GM19395 (cell line): ENCODE results near the gene GLG1.
"Not testable (repeated sequence)": the region's sequence is repeated elsewhere in the genome, so short reads cannot be mapped to it uniquely, and the experiment has no call there.

Experiments used
- ATAC-seq: cut with Tn5 transposase; IDR thresholded peaks from one replicate; pipeline ENCODE4 v1.9.1; 2021; ENCODE audit warnings: mild to moderate bottlenecking, moderate library complexity; ENCODE audit not compliant: unreplicated experiment

GLG1 gene

DNA sequence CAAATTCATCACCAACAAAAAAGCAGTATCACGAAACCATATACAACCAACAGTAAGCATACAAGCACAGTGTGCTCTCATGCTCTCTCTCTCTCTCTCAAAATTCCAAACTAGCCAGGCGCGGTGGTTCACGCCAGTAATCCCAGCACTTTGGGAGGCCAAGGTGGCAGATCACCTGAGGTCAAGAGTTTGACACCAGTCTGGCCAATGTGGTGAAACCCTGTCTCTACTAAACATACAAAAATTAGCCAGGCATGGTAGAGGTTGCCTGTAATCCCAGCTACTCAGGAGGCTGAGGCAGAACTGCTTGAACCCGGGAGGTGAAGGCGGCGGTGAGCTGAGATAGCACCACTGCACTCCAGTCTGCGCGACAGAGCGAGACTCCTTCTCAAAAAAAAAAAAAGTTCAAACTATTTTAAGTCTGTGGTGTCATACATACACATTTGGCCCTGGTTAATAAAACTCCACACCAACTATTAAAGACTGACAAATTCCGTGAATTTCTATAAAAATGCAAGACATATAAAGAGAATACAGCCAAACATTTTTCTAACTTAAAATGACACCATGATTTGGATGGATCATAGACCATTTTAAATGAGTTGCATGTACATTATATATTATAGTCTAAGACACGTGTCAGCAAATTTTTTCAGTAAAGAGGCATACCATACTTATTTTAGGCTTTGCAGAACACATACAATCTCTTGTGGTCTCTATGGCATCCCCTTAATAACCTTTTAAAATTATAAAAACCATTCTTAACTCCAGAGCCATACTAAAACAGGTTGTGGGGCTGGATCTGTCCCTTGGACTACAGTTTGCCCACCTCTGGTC lies 30.9 kb downstream of the GLG1 start:
- no peak for ATAC-seq

DNA sequence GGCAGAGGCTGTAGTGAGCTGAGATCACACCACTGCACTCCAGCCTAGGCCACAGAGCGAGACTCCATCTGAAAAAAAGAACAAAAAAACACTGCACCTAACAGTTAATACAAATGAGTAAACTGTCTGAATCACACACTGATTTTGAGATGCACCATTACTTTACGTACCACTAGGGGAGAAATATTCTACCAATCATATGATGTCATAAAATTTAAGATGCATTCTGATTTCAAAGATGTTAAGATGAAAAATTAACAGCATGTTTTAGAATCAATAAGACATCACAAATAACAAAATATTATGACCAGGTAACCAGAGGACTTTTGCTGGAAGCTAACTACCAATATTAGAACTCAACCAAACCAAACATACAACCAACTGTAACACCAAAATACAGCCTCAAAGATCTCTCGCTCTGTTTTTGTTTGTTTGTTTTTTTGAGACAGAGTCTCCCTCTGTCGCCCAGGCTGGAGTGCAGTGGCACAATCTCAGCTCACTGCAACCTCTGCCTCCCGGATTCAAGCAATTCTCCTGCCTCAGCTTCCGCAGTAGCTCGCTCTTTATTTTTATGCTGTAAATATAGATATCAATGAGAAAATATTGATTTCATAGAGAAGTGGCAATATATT lies 31.6 kb downstream of the GLG1 start:
- no peak for ATAC-seq

DNA sequence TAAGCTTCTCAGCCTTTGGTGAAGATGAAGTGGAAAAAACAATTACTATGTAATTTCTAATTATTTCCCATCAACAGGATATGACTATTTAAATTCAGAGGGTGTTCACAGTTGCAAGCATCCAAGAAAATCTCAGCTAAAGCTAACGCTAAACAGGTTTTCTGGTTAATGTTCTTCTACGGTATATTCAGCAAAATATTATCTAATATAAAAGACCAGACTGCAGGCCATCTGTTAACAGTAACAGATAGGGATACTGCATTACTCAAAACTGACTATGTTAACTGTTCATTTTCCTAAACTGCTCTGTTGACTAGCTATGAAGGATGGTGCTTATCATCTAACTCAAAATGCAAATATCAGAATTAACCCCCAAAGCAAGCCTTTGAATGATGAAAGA lies 32.8 kb downstream of the GLG1 start:
- ATAC-seq, result no peak

DNA sequence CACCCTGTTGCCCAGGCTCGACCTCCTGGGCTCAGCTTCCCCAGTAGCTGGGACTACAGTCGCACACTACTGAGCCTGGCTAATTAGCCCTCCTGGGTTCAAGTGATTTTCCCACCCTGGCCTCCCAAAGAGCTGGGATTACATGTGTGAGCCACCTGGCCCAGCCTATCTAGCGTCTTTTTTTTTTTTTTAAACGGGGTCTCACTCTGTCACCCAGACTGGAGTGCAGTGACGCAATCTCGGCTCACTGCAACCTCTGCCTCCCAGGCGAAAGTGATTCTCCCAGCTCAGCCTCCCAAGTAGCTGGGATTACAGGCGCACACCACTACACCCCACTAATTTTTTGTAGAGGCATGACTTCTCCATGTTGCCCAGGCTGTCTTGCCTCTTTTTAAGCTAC lies 33.3 kb downstream of the GLG1 start:
- no peak for ATAC-seq

DNA sequence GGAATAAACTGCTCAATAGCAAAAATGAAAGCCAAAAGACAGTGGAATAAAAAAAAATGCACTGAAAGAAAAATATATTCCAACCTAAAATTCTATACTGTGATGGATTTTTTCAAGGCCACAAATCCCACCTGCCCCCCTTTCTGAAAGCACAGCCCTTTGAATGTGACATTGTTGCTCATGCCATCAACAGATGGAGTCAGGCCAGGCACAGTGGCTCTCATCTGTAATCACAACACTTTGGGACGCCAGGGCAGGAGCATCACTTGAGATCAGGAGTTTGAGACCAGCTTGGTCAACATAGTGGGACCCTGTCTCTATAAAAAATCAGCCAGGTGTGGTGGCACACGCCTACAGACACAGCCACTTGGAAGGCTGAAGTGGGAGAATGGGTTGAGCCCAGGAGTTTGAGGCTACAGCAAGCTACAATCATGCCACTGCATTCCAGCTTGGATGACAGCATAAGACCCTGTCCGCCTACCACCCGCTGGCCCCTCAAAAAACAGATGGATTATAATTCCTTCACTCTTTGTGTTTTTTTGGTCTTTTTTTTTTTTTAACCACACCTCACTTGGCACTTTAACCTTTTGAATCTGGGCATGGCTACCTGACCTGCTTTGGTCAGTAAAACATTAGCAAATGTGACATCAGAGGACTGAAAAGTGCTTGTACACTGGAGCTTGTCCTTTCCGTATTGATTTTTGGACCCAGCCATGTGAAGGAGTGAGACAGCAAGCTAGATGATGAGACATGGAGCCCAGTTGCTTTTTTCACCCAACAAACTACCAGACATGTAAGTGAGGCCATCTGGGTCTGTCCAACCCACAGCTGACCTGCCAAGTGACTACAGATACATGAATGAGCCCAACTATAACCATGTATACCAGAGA lies 36.3 kb downstream of the GLG1 start:
- ATAC-seq, result no peak

DNA sequence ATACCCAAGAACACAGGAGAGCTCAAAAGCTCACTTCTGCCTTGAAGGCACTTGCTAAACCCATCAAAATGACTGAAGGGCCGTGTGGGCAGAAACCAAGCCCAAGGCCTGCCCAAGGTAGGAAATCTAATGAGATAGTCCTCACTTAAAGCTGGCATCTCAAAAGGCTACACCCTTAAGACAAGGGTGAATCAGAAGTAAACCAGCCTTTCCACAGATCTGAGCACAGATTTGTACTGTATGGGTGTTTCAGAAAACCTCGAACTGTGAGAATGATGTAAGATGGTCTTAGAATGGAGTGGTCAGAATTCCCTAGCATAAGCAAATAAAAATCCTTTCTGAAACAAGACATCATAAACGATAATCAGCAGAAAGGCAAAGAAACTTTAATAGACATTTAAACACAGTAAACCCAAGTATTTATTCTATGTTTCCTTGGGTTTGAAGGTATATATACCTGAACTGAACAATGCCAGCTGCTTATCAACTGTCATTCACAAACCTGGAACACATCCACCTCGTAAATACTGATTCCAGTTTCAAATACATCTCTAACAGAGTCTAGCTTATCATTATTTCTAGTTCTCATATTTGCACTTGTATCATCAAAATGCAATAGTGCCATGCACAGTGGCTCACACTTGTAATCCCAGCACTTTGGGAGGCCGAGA lies 37.8 kb downstream of the GLG1 start:
- ATAC-seq, result no peak

DNA sequence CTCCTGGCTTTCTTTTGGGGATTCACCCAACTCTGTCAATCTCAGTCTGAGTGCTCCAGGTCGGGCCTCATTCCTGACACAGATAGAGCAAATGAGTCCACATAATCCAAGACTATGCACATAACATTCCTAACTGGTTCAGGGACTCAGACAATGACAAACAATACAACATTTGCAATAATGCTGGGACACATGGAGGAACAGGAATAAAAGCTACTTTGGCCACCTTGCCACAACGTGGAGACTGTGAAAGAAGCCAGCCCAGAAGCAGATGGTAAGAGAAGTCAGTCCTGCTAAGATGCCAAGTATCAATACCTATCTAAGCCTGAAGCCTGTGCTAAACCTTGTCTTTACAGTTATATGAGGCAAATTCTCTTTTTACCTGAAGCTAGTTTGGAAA lies 39.0 kb downstream of the GLG1 start:
- ATAC-seq, result no peak

DNA sequence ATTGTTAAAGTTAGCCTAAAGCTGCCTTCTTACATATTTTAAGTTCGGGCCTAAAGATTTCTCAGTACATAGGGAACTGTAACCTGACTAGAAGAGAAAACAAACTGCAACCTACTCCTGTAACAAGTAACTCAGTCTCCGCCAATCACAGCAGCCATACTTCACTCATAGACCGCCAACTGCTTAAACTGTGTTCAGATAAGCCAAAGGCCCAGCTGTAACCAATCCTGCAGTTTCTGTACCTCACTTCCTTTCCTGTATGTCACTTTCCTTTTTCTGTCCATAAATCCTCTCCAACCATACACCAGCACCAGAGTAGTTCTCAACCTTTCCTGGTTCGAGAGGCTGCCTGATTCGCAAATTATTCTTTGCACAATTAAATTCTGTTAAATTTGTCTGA lies 41.5 kb downstream of the GLG1 start:
- no peak for ATAC-seq

DNA sequence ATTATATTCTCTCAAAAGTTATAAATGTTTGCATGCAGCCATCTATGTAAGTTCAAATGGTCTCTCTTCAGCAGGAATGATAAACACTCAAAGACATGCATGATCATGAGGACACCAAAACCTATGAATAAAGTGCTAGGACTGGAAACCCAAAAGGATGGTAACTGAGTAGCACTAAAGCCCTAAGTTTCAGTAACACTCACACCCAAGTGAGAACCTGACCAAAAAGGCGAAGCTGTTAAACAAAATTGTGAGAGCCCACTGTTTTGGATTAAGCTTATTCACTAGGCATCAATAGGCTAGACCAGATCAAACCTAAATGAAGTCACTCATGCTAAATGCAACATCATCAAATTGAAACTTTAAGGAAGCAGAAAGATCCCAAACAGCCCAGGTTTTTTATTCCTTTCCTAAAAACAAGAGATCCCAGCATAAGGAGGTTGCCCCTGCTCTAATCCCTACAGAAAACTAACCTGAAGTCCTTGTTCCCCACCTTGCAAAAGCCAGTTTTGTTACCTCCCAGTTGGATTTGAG lies 42.4 kb downstream of the GLG1 start:
- no peak for ATAC-seq

DNA sequence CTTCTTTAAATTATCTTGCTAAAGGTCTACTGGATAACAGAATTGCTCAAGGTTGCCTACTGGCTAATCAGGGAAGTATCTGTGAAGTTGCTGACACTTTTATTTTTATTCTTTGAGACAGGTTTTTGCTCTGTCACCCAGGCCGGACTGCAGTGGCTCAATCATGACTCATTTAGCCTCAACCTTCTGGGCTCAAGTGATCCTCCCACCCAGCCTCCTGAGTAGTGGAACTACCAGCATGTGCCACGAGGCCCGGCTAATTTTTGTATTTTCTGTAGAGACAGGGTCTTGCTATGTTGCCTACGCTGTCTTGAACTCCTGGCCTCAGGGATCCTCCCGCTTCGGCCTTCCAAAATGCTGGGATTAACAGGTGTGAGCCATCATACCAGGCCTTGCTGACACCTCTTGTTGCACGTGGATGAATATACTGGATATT lies 43.1 kb downstream of the GLG1 start:
- no peak for ATAC-seq

DNA sequence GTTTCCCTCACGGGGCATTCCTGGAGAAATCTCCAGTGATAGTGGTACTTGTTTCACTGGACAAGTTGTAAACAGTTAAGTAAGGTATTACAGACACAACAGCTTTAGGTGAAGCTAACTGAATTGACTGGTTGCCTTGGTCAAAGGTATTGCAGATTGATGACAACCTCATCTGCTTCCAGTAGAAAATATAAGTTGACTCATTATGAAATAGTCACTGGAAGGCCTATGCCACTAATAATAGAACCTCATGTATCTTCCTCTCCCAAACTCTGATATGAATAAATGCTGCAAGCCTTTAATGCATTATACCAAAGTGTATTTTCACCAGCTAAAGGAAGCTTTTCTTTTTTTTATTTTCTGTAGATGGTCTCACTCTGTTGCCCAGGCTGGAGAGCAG lies 44.8 kb downstream of the GLG1 start:
- no peak for ATAC-seq

DNA sequence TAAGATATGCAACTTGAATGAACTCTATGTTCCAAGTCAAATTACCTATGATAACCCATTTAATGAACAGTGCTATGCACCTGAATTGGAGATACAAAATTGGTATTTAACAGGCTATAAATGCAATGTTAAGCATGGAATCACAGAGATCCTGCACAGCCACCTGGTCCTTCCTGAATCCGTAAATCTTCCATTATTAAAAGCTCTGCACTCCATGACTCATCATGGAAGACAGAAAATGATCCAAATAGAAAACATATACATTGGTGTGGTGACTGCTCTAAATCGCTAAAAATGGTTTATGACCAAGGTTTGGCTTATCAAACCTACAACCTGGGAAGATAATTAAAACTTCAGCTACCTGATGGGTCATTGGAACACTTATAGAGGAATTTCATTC lies 45.3 kb downstream of the GLG1 start:
- ATAC-seq, result no peak

DNA sequence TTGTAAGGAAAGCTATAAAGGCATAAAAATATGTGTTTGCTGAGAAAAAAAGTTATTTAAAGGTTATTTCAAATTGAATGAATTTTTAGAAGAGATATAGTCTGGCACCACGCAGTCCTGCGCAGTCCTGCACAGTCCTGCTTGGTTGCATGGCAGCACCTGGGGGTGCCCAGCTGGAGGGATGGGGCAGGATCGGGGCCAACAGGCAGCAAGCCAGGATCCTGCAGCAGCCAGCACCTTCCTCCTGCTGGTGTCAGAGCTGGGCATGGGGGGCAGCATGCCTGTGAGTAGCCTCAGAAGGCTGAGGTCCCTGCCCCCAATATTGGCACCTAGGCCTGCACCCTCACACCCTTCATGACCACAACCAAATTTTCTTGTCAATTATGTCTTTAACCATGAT lies 46.0 kb downstream of the GLG1 start:
- no peak for ATAC-seq

DNA sequence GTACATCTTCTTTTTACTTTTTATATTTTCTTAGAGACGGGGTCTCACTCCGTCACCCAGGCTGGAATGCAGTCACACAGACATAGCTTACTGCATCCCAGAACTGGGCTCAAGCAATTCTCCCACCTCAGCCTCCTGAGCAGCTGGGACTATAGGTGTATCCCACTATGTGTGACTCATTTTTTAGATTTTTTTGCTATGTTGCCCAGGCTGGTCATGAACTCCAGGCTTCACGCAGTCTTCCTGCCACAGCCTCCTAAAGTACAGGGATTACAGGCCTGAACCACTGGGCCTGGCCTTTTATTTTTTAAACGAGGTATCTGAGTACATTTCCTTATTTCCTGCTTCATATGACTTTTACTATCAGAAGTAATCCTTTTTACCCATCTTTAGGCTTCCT lies 48.0 kb downstream of the GLG1 start:
- no peak for ATAC-seq

DNA sequence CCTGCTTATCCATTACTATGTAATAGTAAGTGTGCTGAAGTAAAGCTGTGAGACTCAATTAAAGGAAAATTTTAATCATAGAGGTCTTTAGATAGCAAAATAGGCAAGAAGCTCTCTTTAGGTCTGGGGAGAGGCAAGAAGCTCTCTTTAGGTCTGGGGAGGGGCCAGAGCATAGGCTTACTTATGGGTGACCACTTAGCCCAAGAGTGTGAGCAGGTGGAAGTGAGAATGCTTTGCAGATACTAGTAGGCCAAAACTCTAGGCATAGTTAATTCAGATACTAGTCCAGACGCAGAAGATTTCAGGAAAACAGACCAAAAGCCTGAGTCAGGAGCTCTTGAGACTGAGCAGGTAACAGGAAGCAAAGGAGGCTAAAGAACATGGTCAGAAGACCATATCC lies 49.6 kb downstream of the GLG1 start:
- ATAC-seq, result no peak

DNA sequence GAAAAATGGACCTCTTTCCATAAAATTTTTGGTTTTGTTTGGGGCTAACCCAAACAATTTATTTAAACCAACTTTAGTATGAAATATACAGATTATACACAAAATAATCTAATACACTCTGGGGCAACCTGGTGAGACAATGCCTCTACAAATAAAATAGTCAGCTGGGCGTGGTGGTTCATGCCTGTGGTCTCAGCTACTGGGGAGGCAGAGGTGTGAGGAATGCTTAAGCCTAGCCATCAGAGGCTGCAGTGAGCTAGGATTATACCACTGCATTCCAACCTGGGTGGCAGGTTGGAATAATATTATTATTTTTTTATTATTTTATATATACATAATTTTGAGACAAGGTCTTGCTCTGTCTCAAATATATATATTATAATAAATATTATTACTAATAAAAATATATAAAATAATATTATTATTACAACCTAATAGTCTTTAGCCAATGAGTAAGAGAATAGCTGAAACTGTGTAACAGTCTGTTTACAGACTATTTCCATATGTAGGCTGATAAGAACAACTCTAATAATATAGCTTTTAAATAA lies 50.5 kb downstream of the GLG1 start:
- no peak for ATAC-seq

DNA sequence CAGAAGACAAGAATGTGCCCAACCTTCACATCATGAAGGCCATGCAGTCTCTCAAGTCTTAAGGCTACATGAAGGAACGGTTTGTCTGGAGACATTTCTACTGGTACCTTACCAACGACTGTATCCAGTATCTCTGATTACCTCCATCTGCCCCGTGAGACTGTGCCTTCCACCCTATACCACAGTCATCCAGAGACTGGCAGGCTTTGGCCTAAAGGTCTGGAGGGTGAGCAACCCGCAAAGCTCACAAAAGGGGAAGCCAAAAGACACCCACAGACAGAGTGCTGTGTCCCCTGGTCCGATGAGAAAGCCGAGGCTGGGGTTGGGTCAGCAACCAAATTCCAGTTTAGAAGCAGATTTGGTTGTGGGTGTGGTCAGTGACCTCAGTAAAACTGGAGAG lies 54.6 kb downstream of the GLG1 start:
- ATAC-seq, result not testable (repeated sequence)

DNA sequence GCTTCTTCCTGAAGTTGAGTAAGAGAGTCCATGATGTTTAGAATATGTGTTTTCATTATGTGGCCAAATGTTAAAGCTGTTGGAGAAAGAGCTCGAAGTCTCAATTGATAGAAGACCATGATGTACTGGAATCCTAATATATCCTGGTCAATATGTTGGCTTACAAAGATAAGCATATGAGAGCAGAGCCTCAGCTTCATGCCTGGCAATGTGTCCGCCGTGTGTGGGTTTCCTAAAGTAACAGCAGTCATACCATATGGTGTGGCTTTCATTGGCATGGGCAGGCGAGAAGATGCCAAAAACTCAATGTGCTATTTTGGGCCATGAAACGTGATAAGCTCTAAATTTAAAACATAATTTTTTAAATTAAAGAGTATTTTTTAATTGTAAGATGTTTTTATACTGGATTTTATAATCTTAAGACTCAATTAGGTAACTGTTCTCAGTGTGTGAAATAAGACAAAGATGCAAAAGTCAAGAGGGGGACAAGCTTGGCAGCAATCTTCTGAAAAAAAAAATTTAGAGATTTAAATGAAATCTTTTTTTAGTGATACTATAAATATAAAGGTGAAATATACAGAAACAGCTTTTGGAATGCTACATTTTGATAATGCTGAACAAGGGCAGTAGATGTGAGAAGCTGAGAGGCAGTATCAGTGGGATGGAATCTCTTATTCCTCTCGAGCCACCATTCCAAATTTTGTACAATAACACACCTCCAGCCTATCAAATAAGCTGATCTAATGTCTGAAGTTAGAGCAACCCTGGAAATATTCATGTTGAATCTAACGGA lies 56.5 kb downstream of the GLG1 start:
- ATAC-seq, result not testable (repeated sequence)

DNA sequence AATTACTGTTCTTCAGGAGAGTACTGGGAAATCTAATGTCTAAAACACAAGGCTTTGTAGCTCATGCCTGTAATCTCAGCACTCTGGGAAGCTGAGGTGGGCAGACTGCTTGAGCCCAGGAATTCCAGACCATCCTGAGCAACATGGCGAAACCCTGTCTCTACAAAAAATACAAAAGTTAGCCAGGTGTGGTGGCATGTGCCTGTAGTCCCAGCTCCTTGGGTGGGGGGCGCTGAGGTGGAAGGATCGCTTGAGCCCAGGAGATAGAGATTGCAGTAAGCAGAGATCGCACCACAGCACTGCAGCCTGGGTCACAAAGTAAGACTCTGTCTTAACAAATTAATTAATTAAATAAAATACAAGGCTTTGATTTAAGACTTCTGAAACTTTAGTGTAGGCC lies 60.8 kb downstream of the GLG1 start:
- not testable (repeated sequence) for ATAC-seq
